H1 (cell line): ENCODE results near the gene GRAMD1C. TPM values are rescaled to one million over a fixed set of nuclear protein-coding genes. Genes with fewer than 3 reads are reported as not detected.

Experiments
- SP4 ChIP-seq: IDR thresholded peaks from 2 replicates; pipeline ENCODE4 v1.6.1; 2012; ENCODE audit warnings: low read length, inconsistent platforms
- polyA plus RNA-seq, 7 experiments: library from polyadenylated mRNA; depleted of rRNA in 3 of 7; stranded (reverse) in 5 of 7; unstranded in 2 of 7; fragments of >200 nt in 5 of 7; fragments of 200-250 nt in 2 of 7; gene quantifications; 1 replicate in 5 of 7; 2 replicates in 1 of 7; 4 replicates in 1 of 7; pipeline versions ENCODE4 v1.2.1 to v1.2.3, GENCODE V29; 2011 to 2013; ENCODE audit warnings: missing spikeins in 2 of 7, mixed read lengths in 2 of 7
- total RNA-seq: library from RNA; stranded (reverse); fragmentation: NEBNext Ultra II Directional; extraction: Animal tissue kit (Norgen Biotek cat#: 25700); gene quantifications from 2 replicates; pipeline ENCODE4 v1.2.1, GENCODE V29; 2021
- TF ChIP-seq, protein P1 (sequence below): IDR thresholded peaks from 2 replicates; pipeline ENCODE4 v1.6.1; 2012; ENCODE audit warnings: inconsistent platforms

The GRAMD1C gene
- total and polyA plus RNA-seq, 2 of the 8 experiments (the other 6 are each of a cell fraction or from before 2014, with no cell fraction given): 0.62 to 2.1 TPM

DNA sequence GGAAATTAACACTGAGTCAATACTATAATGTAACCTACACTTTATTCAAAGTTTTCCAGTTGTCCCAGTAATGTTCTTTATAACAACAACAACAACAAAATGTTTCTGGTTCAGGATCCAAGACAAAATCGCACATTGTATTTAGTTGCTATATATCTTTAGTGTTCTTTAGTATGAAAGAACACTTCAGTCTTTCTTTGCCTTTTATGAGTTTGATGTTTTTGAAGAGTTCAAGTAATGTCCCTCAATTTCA lies 7.6 kb upstream of the GRAMD1C start (continued):
- TF ChIP-seq SP4: no peak
- TF ChIP-seq, protein P1, sequence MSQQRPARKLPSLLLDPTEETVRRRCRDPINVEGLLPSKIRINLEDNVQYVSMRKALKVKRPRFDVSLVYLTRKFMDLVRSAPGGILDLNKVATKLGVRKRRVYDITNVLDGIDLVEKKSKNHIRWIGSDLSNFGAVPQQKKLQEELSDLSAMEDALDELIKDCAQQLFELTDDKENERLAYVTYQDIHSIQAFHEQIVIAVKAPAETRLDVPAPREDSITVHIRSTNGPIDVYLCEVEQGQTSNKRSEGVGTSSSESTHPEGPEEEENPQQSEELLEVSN: no peak
- TF ChIP-seq, all 59 proteins: peak for 0
